Tibial artery (tissue), 4 donors: ENCODE data around the gene SNPH.
"Not testable (repeated sequence)": the region's sequence is repeated elsewhere in the genome, so short reads cannot be mapped to it uniquely, and the experiment has no call there.

Experiments used
- DNase-seq, 2 donors: peaks; one replicate each; pipeline ENCODE4 v3.0.0-alpha.2; 2019
- H3K27ac ChIP-seq, 2 donors: fragments of 200-600 bp; sonication (generic) in 1 of 2; 1 replicate in 1 of 2; 2 replicates in 1 of 2; pipeline ENCODE4 v1.5.1; 2018 to 2019; ENCODE audit warnings: mild to moderate bottlenecking in 1 of 2
- H3K27me3 ChIP-seq, 2 donors: fragments of 200-600 bp; sonication (generic) in 1 of 2; one replicate each; pipeline versions ENCODE4 v1.5.1 to v1.6.0; 2016 to 2019
- H3K36me3 ChIP-seq, 3 donors: fragments of 200-600 bp; sonication (generic) in 2 of 3; one replicate each; pipeline ENCODE4 v1.5.1; 2016 to 2019; ENCODE audit warnings: mild to moderate bottlenecking in 2 of 3
- H3K4me1 ChIP-seq, 4 donors: fragments of 200-600 bp; sonication (generic) in 2 of 4; 1 replicate in 3 of 4; 2 replicates in 1 of 4; pipeline ENCODE4 v1.5.1; 2016 to 2019
- H3K4me3 ChIP-seq, 2 donors: fragments of 200-600 bp; sonication (generic) in 1 of 2; 1 replicate in 1 of 2; 2 replicates in 1 of 2; pipeline ENCODE4 v1.5.1; 2018 to 2019; ENCODE audit warnings: mild to moderate bottlenecking in 2 of 2
- H3K9me3 ChIP-seq, 3 donors: fragments of 200-600 bp; sonication (generic) in 1 of 3; one replicate each; pipeline ENCODE4 v1.5.1; 2016 to 2019
- CTCF ChIP-seq, 2 experiments: fragments of 200-600 bp in 1 of 2; fragments of 450-650 bp in 1 of 2; IDR thresholded peaks; one replicate each; pipeline ENCODE4 v1.5.1; 2017 to 2019; ENCODE audit warnings: antibody characterized with exemption in 2 of 2, mild to moderate bottlenecking in 1 of 2, moderate library complexity in 1 of 2
- intact Hi-C: fragments of 100-400 bp; cut with DNase I; formaldehyde crosslinking; loops from one replicate; pipeline ENCODE4 v1.15.0; 2023; ENCODE audit warnings: low total_unique reads

SNPH gene

GRCh38 chr20:1336699-1337367, 70.7 kb downstream of the SNPH start:
- Histone ChIP-seq H3K36me3 (peaks cover 0 to 16% (median 7%) of the 10 kb centered on the region in 3 donors), H3K27me3 (no peaks in the 10 kb centered on the region), H3K4me1 (peaks cover 0 to 14% (median 6%) of the 10 kb centered on the region in 4 donors), H3K9me3 (no peaks in the 10 kb centered on the region), H3K4me3 (no peak overlapping the region), H3K27ac (no peak overlapping the region)
- peak; percentile 56 to 83 for DNase-seq
- no peak for TF ChIP-seq CTCF (IDR thresholded peaks at IDR 0.05)
- intact Hi-C loops = no loop called here

- Histone ChIP-seq H3K4me1 (peaks cover 0 to 14% (median 6%) of the 10 kb centered on the region in 4 donors), H3K9me3 (no peaks in the 10 kb centered on the region), H3K36me3 (peaks cover 0 to 13% (median 7%) of the 10 kb centered on the region in 3 donors), H3K27ac (no peak overlapping the region), H3K27me3 (no peaks in the 10 kb centered on the region), H3K4me3 (no peak overlapping the region)
- no peak for TF ChIP-seq CTCF (IDR thresholded peaks at IDR 0.05)
- intact Hi-C loops = no loop called here
- DNase-seq = no peak
Observed at GRCh38 chr20:1337441-1337840, 71.3 kb downstream of the SNPH start.

- Histone ChIP-seq H3K27me3 (no peaks in the 10 kb centered on the region), H3K4me1 (peaks cover 0 to 14% (median 6%) of the 10 kb centered on the region in 4 donors), H3K36me3 (peaks cover 0 to 7% (median 4%) of the 10 kb centered on the region in 3 donors), H3K4me3 (no peak overlapping the region), H3K27ac (no peak overlapping the region), H3K9me3 (no peaks in the 10 kb centered on the region)
- intact Hi-C loops = no loop called here
- TF ChIP-seq CTCF (IDR thresholded peaks at IDR 0.05) = no peak
- no peak for DNase-seq
Observed at GRCh38 chr20:1338096-1338495, 72.0 kb downstream of the SNPH start.

DNA sequence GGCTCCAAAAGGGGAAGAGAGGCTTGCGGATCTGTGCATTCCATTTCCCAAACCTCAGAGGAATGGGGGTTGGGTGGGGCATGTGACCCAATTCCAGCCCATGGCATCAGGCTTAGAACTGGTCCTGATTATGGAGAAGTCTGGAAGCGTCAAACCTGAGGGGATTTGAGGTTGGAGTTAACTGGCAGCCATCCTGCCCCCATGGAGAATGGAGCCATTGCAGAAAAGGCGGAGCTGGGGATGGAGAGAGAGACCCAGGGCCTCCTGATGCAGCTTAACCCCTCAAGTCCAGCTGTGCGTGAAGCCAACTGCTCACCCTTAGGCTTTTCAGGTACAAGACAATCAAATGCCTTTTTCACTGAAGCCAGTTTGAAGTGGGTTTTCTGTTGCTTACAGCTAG, 72.7 kb downstream of the SNPH start:
- intact Hi-C loops = no loop called here
- H3K9me3 ChIP-seq = no peaks in the 10 kb centered on the region
- no peak for TF ChIP-seq CTCF (IDR thresholded peaks at IDR 0.05)
- no peak for DNase-seq
- no peaks in the 10 kb centered on the region for H3K27me3 ChIP-seq
- H3K4me3 ChIP-seq = no peak overlapping the region
- no peaks in the 10 kb centered on the region for H3K36me3 ChIP-seq
- no peak overlapping the region for H3K27ac ChIP-seq
- H3K4me1 ChIP-seq = peaks cover 0 to 14% (median 6%) of the 10 kb centered on the region in 4 donors

DNA sequence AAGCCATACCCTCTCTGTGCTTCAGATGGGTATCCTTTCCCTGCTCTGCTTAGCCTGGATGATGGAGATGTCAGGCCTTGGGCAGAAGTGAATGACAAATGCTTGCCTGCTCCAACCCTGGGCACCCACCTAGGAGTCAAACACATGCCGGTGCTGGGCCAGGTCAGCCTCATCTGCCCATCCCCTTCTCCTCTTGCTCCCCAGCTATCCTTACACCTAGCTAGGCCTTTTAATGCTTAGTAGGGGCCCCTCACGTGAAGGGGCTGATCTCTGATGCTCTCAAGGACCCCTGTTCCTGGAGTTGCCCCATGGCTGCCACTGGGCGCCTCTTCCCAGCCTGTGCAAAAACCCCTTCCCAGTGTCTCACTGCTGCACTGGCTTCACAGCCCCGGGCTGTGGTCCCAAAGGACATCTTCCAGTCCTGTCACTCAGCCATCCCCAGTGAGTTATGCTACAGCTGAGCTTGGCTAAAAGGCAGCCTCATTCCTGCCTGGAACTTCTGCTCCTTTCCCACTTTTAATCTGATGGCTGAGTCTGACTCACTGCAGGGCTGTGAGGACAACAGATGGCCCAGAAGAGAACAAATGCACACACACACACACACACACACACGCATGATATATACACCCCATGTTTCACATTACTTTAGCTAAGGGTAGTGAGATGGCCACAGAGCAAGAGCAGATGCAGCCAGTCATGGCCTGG, 75.6 kb downstream of the SNPH start:
- H3K27ac ChIP-seq = no peak overlapping the region
- H3K9me3 ChIP-seq = no peaks in the 10 kb centered on the region
- no peaks in the 10 kb centered on the region for H3K36me3 ChIP-seq
- DNase-seq = no peak
- no peaks in the 10 kb centered on the region for H3K27me3 ChIP-seq
- peaks cover 0 to 12% (median 4%) of the 10 kb centered on the region in 4 donors for H3K4me1 ChIP-seq
- TF ChIP-seq CTCF (IDR thresholded peaks at IDR 0.05) = no peak
- no peak overlapping the region for H3K4me3 ChIP-seq
- intact Hi-C loops = no loop called here

DNA sequence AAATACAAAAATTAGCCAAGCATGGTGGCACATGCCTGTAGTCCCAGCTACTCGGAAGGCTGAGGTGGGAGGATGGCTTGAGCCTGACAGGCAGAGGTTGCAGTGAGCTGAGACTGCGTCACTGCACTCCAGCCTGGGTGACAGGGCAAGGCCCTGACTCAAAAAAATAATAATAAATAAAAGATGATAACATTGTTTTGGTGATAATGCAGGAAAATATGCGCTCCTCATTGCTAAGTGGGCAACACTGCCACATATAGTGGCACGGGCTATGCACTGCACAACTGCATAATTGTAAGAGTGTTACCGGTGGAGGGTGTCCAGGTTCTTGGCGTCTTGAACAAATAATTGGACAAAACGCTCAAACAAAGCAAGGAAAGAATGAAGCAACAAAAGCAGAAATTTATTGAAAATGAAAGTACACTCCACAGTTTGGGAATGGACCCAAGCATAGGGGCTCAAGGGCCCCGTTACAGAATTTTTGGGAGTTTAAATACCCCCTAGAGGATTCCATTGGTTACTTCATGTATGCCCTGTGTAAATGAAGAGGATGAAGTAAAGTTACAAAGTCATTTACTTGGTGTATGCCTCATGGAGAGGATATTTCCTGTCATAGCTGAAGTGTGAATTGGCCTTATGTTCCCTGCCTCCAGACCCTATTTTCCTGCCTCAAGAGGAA, 77.5 kb downstream of the SNPH start:
- H3K4me3 ChIP-seq, intact Hi-C loops, H3K9me3 ChIP-seq, H3K27ac ChIP-seq, H3K4me1 ChIP-seq, H3K36me3 ChIP-seq, DNase-seq, H3K27me3 ChIP-seq: not testable (repeated sequence)
